Thymus (tissue), 11 donors: ENCODE data around the gene ARHGAP9. TPM values are rescaled to one million over a fixed set of nuclear protein-coding genes. Genes with fewer than 3 reads are reported as not detected.
"Not testable (repeated sequence)": the region's sequence is repeated elsewhere in the genome, so short reads cannot be mapped to it uniquely, and the experiment has no call there.

ENCODE experiments used
- DNase-seq, 9 donors: peaks; one replicate each; pipeline ENCODE4 v3.0.0-alpha.2; 2013; ENCODE audit warnings: low spot score in 9 of 9, low read depth in 6 of 9, missing footprints in 1 of 9
- H3K27ac ChIP-seq, 2 donors: one replicate each; pipeline ENCODE4 v1.5.1; 2013; ENCODE audit warnings: control low read depth in 1 of 2, low read depth in 1 of 2, low read length in 1 of 2, mild to moderate bottlenecking in 1 of 2, moderate library complexity in 1 of 2
- H3K27me3 ChIP-seq, 2 donors: one replicate each; pipeline ENCODE4 v1.5.1; 2013; ENCODE audit warnings: low read length in 1 of 2; ENCODE audit not compliant: control insufficient read depth in 2 of 2, insufficient read depth in 1 of 2
- H3K36me3 ChIP-seq, 2 donors: one replicate each; pipeline ENCODE4 v1.5.1; 2013; ENCODE audit warnings: low read length in 1 of 2, mild to moderate bottlenecking in 1 of 2, moderate library complexity in 1 of 2; ENCODE audit not compliant: control insufficient read depth in 2 of 2, insufficient read depth in 2 of 2
- H3K4me1 ChIP-seq, 2 donors: one replicate each; pipeline ENCODE4 v1.5.1; 2013; ENCODE audit warnings: low read length in 2 of 2; ENCODE audit not compliant: control insufficient read depth in 2 of 2, insufficient read depth in 2 of 2
- H3K4me3 ChIP-seq, 2 donors: one replicate each; pipeline ENCODE4 v1.5.1; 2013; ENCODE audit warnings: low read length in 2 of 2, control low read depth in 1 of 2, mild to moderate bottlenecking in 1 of 2
- H3K9me3 ChIP-seq, 2 donors: one replicate each; pipeline ENCODE4 v1.5.1; 2013; ENCODE audit warnings: low read length in 1 of 2, mild to moderate bottlenecking in 1 of 2; ENCODE audit not compliant: control insufficient read depth in 2 of 2, insufficient read depth in 1 of 2
- WGBS: extraction: QIAGEN DNeasy Blood & Tissue Kit; methylation state at CpG from one replicate; pipeline ENCODE4 v1.1.7; 2013; 5-methylcytosine and 5-hydroxymethylcytosine counted together
- polyA plus RNA-seq: library from polyadenylated mRNA; stranded (reverse); fragments of 200-250 nt; gene quantifications from one replicate; pipeline ENCODE4 v1.2.3, GENCODE V29; 2013
- total RNA-seq: library from RNA; stranded (reverse); fragments of 120-200 nt; gene quantifications from one replicate; pipeline ENCODE4 v1.2.4, GENCODE V29; 2013
- donor health status: healthy.

Gene ARHGAP9
- total and polyA plus RNA-seq, 2 donors = 71.1 to 165 TPM

DNA sequence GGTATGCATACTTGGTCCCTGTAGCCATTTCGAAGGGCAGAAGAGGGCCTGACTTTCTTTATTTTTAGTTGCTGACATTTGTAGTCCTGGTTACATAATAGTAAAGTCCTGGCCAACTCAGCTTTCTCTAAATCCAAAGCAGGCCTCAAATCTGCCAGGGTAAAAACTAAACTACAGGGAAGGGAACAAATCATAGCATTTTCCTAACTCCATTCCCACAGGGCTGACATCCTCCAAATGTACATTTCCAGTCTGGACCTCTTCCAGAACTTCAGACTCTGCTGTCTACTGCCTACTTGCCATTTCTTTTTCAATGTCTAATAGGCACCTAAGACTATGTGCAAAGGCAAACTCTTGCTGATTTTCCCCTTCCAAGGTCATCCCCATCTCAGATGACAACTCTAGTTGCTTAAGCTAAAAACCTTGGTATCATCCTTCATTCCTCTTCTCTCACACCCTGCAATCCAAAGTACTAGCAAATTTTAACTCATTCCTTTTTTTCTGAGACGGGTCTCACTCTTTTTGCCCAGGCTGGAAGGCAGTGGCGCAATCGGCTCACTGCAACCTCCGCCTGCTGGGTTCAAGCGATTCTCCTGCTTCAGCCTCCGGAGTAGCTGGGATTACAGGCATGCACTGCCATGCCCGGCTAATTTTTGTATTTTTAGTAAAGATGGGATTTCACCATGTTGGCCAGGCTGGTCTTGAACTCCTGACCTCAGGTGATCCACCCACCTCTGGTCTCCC is 38.7 kb upstream of the ARHGAP9 start:
- Histone ChIP-seq H3K4me3 (no peak overlapping the region), H3K9me3 (peaks cover 0 to 3% of the 10 kb centered on the region in 2 donors), H3K4me1 (peaks cover 18 to 30% of the 10 kb centered on the region in 2 donors), H3K27me3 (no peaks in the 10 kb centered on the region), H3K36me3 (peaks cover 41 to 51% of the 10 kb centered on the region in 2 donors), H3K27ac (no peak overlapping the region)
- 94% methylated on average over 8 of the region's 8 CpGs for WGBS
- DNase-seq = no peak

DNA sequence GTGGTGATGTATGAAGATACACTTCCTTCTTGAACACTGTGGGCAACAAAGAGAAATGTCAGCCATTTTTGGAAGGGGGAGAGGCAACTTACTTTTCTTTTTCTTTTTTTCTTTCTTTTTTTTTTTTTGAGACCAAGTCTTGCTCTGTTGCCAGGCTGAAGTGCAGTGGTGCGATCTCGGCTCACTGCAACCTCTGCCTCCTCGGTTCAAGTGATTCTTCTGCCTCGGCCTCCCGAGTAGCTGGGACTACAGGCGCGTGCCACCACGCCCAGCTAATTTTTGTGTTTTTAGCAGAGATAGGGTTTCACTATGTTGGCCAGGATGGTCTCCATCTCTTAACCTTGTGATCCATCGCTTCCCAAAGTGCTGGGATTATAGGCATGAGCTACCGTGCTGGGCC is 38.1 kb upstream of the ARHGAP9 start:
- peaks cover 46 to 57% of the 10 kb centered on the region in 2 donors for H3K36me3 ChIP-seq
- not testable (repeated sequence) for H3K27me3 ChIP-seq, DNase-seq, H3K9me3 ChIP-seq, H3K27ac ChIP-seq, H3K4me3 ChIP-seq
- peaks cover 16 to 27% of the 10 kb centered on the region in 2 donors for H3K4me1 ChIP-seq
- 96% methylated on average over 10 of the region's 10 CpGs for WGBS

DNA sequence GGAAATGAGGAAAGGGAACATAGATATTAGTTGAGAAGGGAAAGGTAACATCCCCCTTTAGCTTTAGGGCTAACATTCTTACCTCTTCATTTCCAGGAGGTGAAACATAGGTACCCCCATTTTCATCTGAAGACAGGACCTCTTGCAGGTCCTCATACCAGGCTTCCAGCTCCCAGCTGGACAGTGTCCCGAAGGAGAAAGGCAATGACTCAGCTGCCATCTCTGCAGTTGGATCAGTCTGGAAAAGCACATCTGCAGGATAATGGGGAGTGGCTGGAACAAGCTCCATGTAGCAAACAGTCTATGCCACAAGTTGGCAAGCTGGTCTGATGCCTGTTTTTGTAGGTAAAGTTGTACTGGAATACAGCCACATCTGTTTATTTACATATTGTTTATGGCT is 37.5 kb upstream of the ARHGAP9 start:
- H3K27me3 ChIP-seq = no peaks in the 10 kb centered on the region
- no peak overlapping the region for H3K27ac ChIP-seq
- no peak for DNase-seq
- H3K9me3 ChIP-seq = peaks cover 0 to 3% of the 10 kb centered on the region in 2 donors
- no peak overlapping the region for H3K4me3 ChIP-seq
- peaks cover 51 to 62% of the 10 kb centered on the region in 2 donors for H3K36me3 ChIP-seq
- peaks cover 16 to 25% of the 10 kb centered on the region in 2 donors for H3K4me1 ChIP-seq
- WGBS = 98% methylated on average over 1 of the region's 1 CpG

DNA sequence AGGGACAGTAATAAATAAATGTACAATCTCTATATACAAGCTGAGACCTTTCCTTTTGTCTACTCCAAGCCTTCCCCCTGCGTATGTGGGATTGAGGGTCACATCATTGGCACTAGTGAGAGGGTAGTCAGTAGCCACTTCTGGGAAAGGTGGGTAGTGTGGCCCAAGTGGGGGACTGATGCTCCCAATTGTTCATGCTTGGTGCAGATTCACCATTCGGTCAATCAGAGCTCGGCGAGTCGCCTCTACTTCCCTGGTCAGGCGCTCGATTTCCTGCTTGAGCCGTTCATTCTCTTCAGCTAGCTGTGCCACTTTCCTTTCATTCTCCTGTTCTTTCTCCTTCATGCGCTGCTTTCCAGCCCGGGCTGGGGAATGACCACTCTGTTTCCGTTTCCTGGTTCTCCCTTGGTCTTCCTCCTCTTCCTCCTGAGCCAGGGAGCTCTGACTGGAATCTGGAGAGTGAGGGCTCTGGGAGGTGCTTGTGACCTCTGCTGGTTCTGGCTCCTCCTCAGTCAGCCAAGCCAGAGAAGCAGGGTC is 37.0 kb upstream of the ARHGAP9 start:
- WGBS = 96% methylated on average over 11 of the region's 11 CpGs
- H3K4me3 ChIP-seq = no peak overlapping the region
- peaks cover 0 to 3% of the 10 kb centered on the region in 2 donors for H3K9me3 ChIP-seq
- H3K36me3 ChIP-seq = peaks cover 56 to 67% of the 10 kb centered on the region in 2 donors
- no peak for DNase-seq
- no peak overlapping the region for H3K27ac ChIP-seq
- no peaks in the 10 kb centered on the region for H3K27me3 ChIP-seq
- H3K4me1 ChIP-seq = peaks cover 16 to 20% of the 10 kb centered on the region in 2 donors

GRCh38 chr12:57515934-57516541 is 36.4 kb upstream of the ARHGAP9 start:
- no peak overlapping the region for H3K4me3 ChIP-seq
- no peak for DNase-seq
- no peaks in the 10 kb centered on the region for H3K27me3 ChIP-seq
- peaks cover 0 to 3% of the 10 kb centered on the region in 2 donors for H3K9me3 ChIP-seq
- H3K4me1 ChIP-seq = peaks cover 10 to 13% of the 10 kb centered on the region in 2 donors
- no peak overlapping the region for H3K27ac ChIP-seq
- 95% methylated on average over 11 of the region's 11 CpGs for WGBS
- H3K36me3 ChIP-seq = peaks cover 63 to 74% of the 10 kb centered on the region in 2 donors

DNA sequence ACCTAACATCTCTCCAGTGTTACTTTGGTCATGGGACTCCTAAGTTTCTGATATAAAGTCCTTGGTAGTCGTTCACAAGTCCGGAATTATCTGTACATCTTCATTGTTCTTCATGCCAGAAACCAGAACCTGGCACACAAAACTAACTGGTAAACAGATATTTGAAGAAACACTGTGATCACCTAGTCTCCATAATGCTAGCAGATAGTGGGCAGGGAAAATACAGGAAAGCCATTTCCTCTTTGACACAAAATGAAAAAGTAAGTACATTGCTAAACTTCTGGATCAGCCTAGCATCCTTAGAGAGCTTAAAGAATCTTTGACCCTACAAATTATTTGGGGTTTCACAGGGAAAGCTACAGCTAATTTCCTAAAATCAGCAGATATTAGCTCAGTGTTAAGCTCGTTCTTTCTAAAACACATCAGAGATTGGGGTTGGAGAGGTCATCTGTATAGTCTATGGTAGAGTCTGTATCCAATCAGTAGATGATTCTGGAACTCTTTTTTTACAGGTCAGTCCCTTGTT is 35.8 kb upstream of the ARHGAP9 start:
- 98% methylated on average over 3 of the region's 3 CpGs for WGBS
- H3K27ac ChIP-seq = no peak overlapping the region
- peaks cover 10% of the 10 kb centered on the region in 2 donors for H3K4me1 ChIP-seq
- peaks cover 0 to 3% of the 10 kb centered on the region in 2 donors for H3K9me3 ChIP-seq
- no peak for DNase-seq
- no peak overlapping the region for H3K4me3 ChIP-seq
- H3K27me3 ChIP-seq = no peaks in the 10 kb centered on the region
- peaks cover 69 to 77% of the 10 kb centered on the region in 2 donors for H3K36me3 ChIP-seq

DNA sequence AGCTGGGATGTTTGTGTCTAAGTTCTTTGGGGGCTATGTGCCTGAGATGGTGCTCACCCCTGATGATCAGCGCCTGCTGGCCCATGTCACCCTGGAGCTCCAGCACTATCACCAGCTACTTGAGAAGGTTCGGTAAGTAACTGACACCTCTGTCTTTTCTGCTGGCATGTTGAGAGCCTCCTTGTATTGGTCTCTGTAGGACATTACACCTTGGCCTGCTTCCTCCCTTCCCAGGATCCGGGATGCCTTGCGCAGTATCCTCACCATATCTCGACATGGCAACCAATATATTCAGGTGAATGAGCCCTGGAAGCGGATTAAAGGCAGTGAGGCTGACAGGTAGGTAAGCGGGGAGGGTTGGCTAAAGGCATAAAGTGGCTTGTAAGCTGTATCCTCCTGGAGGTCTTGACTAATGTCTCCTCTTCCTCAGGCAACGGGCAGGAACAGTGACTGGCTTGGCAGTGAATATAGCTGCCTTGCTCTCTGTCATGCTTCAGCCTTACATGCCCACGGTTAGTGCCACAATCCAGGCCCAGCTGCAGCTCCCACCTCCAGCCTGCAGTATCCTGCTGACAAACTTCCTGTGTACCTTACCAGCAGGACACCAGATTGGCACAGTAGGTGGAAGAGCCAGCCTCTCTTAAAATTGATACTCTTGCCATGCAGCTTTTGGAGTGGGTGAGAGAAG is 35.2 kb upstream of the ARHGAP9 start:
- Histone ChIP-seq H3K4me1 (peaks cover 10% of the 10 kb centered on the region in 2 donors), H3K27me3 (no peaks in the 10 kb centered on the region), H3K4me3 (no peak overlapping the region), H3K27ac (no peak overlapping the region), H3K36me3 (peaks cover 75 to 84% of the 10 kb centered on the region in 2 donors), H3K9me3 (peaks cover 0 to 3% of the 10 kb centered on the region in 2 donors)
- no peak for DNase-seq
- WGBS = 97% methylated on average over 9 of the region's 9 CpGs

GRCh38 chr12:57514246-57514645 is 34.6 kb upstream of the ARHGAP9 start:
- peaks cover 76 to 88% of the 10 kb centered on the region in 2 donors for H3K36me3 ChIP-seq
- H3K9me3 ChIP-seq, H3K27ac ChIP-seq, H3K27me3 ChIP-seq, H3K4me1 ChIP-seq, DNase-seq, H3K4me3 ChIP-seq: not testable (repeated sequence)
- 98% methylated on average over 9 of the region's 9 CpGs for WGBS
